GM12878 (cell line): ENCODE results near the gene FUT3. TPM values are rescaled to one million over a fixed set of nuclear protein-coding genes. Genes with fewer than 3 reads are reported as not detected.

Experiments used
- ATAC-seq: fragments of 200-7000 bp; cut with Tn5 transposase; 3 replicates; pipeline ENCODE4 v1.9.1; 2020; ENCODE audit warnings: mild to moderate bottlenecking, moderate library complexity
- BruUV-seq: library from RNA; stranded (reverse); fragments of 400-500 nt; replicated peaks from 2 replicates; lab custom pipeline; 2021; lab: Mats Ljungman, UMichigan
- CTCF ChIA-PET: fragments of 300-600 bp; sonication (Branson Sonifier 250); formaldehyde crosslinking; extraction: SDS; loops from one replicate; lab custom pipeline; 2021; ENCODE audit warnings: inconsistent platforms; lab: Yijun Ruan, JAX
- POLR2A ChIA-PET: fragments of 350-600 bp; formaldehyde crosslinking; extraction: SDS; loops from one replicate; lab custom pipeline; 2021; ENCODE audit warnings: inconsistent platforms; lab: Charles Lee
- RAD21 ChIA-PET: fragments of 300-600 bp; sonication (Branson Sonifier 250); formaldehyde crosslinking; loops from one replicate; lab custom pipeline; 2023; ENCODE audit warnings: antibody characterized with exemption; ENCODE audit not compliant: unreplicated experiment; lab: Charles Lee
- SMC1A ChIA-PET: fragments of 300-600 bp; sonication (Branson Sonifier 250); formaldehyde crosslinking; loops from one replicate; lab custom pipeline; 2023; ENCODE audit not compliant: unreplicated experiment, uncharacterized antibody; lab: Charles Lee
- DNase-seq: peaks from one replicate; pipeline ENCODE4 v3.0.0-alpha.2; 2011; ENCODE audit warnings: low read depth, low spot score
- FAIRE-seq: peaks from 3 replicates; lab custom pipeline; 2011; peaks lifted over from hg19 to GRCh38; lab: Jason Lieb, UNC
- H2AFZ ChIP-seq: 2 replicates; pipeline ENCODE4 v1.6.0; 2011; ENCODE audit warnings: low read depth, low read length, control low read depth; ENCODE audit not compliant: control insufficient read depth
- H3K27ac ChIP-seq: 2 replicates; pipeline ENCODE4 v1.5.1; 2011; ENCODE audit warnings: control low read depth; ENCODE audit not compliant: control insufficient read depth, insufficient read depth
- H3K27me3 ChIP-seq, 2 experiments: replicated peaks in 1 of 2; 2 replicates each; pipeline versions ENCODE4 v1.6.0 to v1.6.1; 2011; ENCODE audit warnings: low read length in 1 of 2; ENCODE audit not compliant: control insufficient read depth in 2 of 2, insufficient read depth in 2 of 2
- H3K36me3 ChIP-seq, 2 experiments: 2 replicates each; pipeline ENCODE4 v1.5.1; 2011; ENCODE audit warnings: low read length in 1 of 2; ENCODE audit not compliant: control insufficient read depth in 2 of 2, insufficient read depth in 2 of 2
- H3K4me1 ChIP-seq: 2 replicates; pipeline ENCODE4 v1.6.1; 2011; ENCODE audit warnings: mild to moderate bottlenecking, low read length, moderate library complexity, mixed read lengths; ENCODE audit not compliant: control insufficient read depth, insufficient read depth
- H3K4me2 ChIP-seq: 2 replicates; pipeline ENCODE4 v1.6.0; 2011; ENCODE audit warnings: control low read depth; ENCODE audit not compliant: control insufficient read depth, insufficient read depth
- H3K4me3 ChIP-seq: fragments of 200-600 bp; sonication (generic); 2 replicates; pipeline ENCODE4 v1.5.1; 2016
- H3K79me2 ChIP-seq: 2 replicates; pipeline ENCODE4 v1.6.0; 2011; ENCODE audit warnings: low read length; ENCODE audit not compliant: control insufficient read depth, insufficient read depth
- H3K9ac ChIP-seq: 2 replicates; pipeline ENCODE4 v1.8.0; 2011; ENCODE audit warnings: low read length, control low read depth, mixed read lengths; ENCODE audit not compliant: control insufficient read depth, insufficient read depth
- H3K9me3 ChIP-seq: replicated peaks from 3 replicates; pipeline ENCODE4 v1.5.1; 2011; ENCODE audit warnings: mild to moderate bottlenecking, low read length; ENCODE audit not compliant: control insufficient read depth, insufficient read depth
- H4K20me1 ChIP-seq: 2 replicates; pipeline ENCODE4 v1.6.0; 2011; ENCODE audit not compliant: control insufficient read depth, insufficient read depth
- SMC3 ChIP-seq: IDR thresholded peaks from 2 replicates; pipeline ENCODE4 v1.6.1; 2011; ENCODE audit warnings: low read length, improper control_type of control experiment, borderline replicate concordance
- SPI1 ChIP-seq: IDR thresholded peaks from 2 replicates; pipeline ENCODE4 v1.6.1; 2011; ENCODE audit warnings: low read depth, mild to moderate bottlenecking, low read length, moderate library complexity, borderline replicate concordance; ENCODE audit not compliant: insufficient read depth
- ZBTB11 ChIP-seq: fragments of 450-650 bp; formaldehyde crosslinking; IDR thresholded peaks from 2 replicates; pipeline ENCODE4 v1.5.0; 2022; ENCODE audit warnings: mild to moderate bottlenecking, missing genetic modification characterization
- ZBTB33 ChIP-seq: fragments of 450-650 bp; IDR thresholded peaks from 2 replicates; pipeline ENCODE4 v1.6.1; 2017; ENCODE audit warnings: mild to moderate bottlenecking
- ZNF384 ChIP-seq: IDR thresholded peaks from 2 replicates; pipeline ENCODE4 v1.6.1; 2012; ENCODE audit warnings: low read depth, mild to moderate bottlenecking, low read length, improper control_type of control experiment, borderline replicate concordance
- ZNF592 ChIP-seq: fragments of 450-650 bp; IDR thresholded peaks from 2 replicates; pipeline ENCODE4 v1.6.1; 2017; ENCODE audit warnings: mild to moderate bottlenecking, moderate library complexity
- WGBS: methylation state at CpG from one replicate; pipeline ENCODE4 v1.1.6; 2016; ENCODE audit warnings: low lambda C conversion rate; ENCODE audit not compliant: insufficient replicate concordance, insufficient coverage; ENCODE audit errors: missing lambda C conversion rate; 5-methylcytosine and 5-hydroxymethylcytosine counted together
- in situ Hi-C: fragments of 300-500 bp; cut with MboI; formaldehyde crosslinking; loops from 9 replicates; pipeline ENCODE4 v1.14.3; 2018; ENCODE audit warnings: mixed read lengths
- intact Hi-C: fragments of 100-400 bp; cut with micrococcal nuclease; formaldehyde crosslinking; loops from one replicate; pipeline ENCODE4 v1.14.2; 2022; ENCODE audit not compliant: unreplicated experiment
- polyA plus RNA-seq, 11 experiments: library from polyadenylated mRNA; depleted of rRNA in 4 of 11; unstranded in 6 of 11; stranded (reverse) in 5 of 11; fragments of >200 nt; fragmentation: Nextera tagmentation in 4 of 11; fragmentation: Illumina TruSeq in 1 of 11; extraction: Ambion mirVana in 4 of 11; extraction: Trizol in 1 of 11; gene quantifications; 1 replicate in 1 of 11; 2 replicates in 10 of 11; pipeline versions ENCODE4 v1.2.1 to v1.2.3, GENCODE V29; 2011 to 2016; ENCODE audit warnings: inconsistent platforms in 2 of 11, missing spikeins in 2 of 11, low read depth in 1 of 11
- total RNA-seq, 4 experiments: library from RNA; depleted of rRNA in 3 of 4; stranded (reverse); fragments of >200 nt in 3 of 4; fragmentation: Illumina TruSeq in 1 of 4; extraction: Trizol in 1 of 4; gene quantifications; 2 replicates each; pipeline versions ENCODE4 v1.2.1 to v1.2.3, GENCODE V29; 2013 to 2021

Gene FUT3
- total and polyA plus RNA-seq, 10 of the 15 experiments (the other 5 are each of a cell fraction or from before 2014, with no cell fraction given) = 0.04 to 0.31 (median 0.07) TPM; not detected in 7

DNA sequence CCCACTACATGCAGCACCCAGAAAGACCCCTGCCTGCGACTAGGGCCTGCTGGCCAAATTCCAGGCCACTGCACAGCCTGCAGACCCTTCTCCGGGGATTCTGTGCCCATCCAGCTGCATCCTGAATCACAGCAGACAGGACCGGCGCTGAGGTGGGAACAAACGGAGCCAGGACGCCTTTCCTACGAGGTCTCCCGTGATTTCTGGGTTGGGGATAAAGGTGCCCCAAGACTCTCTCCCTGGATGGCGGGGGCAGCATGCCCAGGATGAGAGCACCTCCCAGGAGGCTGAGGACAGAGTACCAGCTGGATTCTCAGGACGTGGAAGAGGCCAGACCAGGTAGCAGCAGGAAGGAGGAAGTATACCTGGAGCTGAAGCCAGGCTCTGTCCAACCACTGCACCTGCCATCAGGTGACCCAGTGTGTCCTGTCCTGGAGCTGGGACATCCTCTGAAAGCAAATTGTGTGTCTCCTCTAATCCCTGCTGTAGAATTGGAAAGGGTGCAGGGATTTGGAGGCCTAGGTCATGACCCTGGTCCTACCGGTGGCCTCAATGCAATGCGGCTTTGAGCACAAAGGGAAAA, 22.5 kb upstream of the FUT3 start (continued):
- no peak for TF ChIP-seq ZNF384
- TF ChIP-seq, all 136 proteins: peak for 0

DNA sequence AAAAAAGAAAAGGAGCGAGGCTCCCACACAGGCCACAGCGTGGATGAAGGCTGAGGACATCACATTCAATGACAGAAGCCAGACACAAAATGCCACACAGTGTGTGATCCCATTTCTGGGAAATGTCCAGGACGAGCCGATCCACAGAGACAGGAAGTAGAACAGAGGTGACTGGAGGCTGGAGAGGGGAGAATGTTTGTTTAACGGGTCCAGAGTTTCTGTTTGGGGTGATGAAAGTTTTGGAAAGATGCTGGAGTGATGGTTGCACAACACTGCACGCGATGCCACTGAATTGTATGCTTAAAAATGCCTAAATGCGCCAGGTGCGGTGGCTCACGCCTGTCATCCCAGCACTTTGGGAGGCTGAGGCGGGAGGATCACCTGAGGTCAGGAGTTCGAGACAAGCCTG, 19.7 kb upstream of the FUT3 start:
- CTCF ChIA-PET = interaction anchor here (0.6 kb wide), 1 partner anchor 97 kb away, joined by 3 read pairs; no protein-coding TSS in a partner anchor
- Histone ChIP-seq H3K27ac (no peak overlapping the region), H3K9ac (no peak overlapping the region), H3K79me2 (no peaks in the 10 kb centered on the region), H3K36me3 (no peaks in the 10 kb centered on the region), H3K27me3 (no peaks in the 10 kb centered on the region), H3K4me1 (no peaks in the 10 kb centered on the region), H3K4me3 (no peak overlapping the region), H3K4me2 (no peak overlapping the region), H4K20me1 (no peaks in the 10 kb centered on the region), H2AFZ (no peak overlapping the region), H3K9me3 (no peaks in the 10 kb centered on the region)
- DNase-seq = no peak
- 63% methylated on average over 12 of the region's 12 CpGs for WGBS
- no TSS peak for BruUV-seq
- POLR2A ChIA-PET = interaction anchor here (0.6 kb wide), 1 partner anchor 252 kb away, joined by 5 read pairs; no protein-coding TSS in a partner anchor
- no peak for ATAC-seq
- SMC1A ChIA-PET = no interaction called here
- in situ Hi-C loops = no loop called here
- intact Hi-C loops = no loop called here
- TF ChIP-seq ZNF592 (no peak), SPI1 (no peak), SMC3 (no peak), ZBTB33 (no peak), ZBTB11 (CRISPR knock-in tag) (no peak)
- no peak for FAIRE-seq
- RAD21 ChIA-PET = no interaction called here
